BLaER1 (cell line): ENCODE measurements around the gene SLK.

Source experiments
- H3K27ac ChIP-seq: shearing (Covaris generic); formaldehyde crosslinking; 2 replicates; pipeline ENCODE4 v1.8.1; 2022
- H3K27me3 ChIP-seq: shearing (Covaris generic); formaldehyde crosslinking; 2 replicates; pipeline ENCODE4 v1.8.1; 2022
- H3K36me3 ChIP-seq: shearing (Covaris generic); formaldehyde crosslinking; 2 replicates; pipeline ENCODE4 v1.8.1; 2022
- H3K4me1 ChIP-seq: shearing (Covaris generic); formaldehyde crosslinking; 2 replicates; pipeline ENCODE4 v1.8.1; 2022
- H3K4me2 ChIP-seq: shearing (Covaris generic); formaldehyde crosslinking; 2 replicates; pipeline ENCODE4 v1.8.1; 2022
- H3K4me3 ChIP-seq: shearing (Covaris generic); formaldehyde crosslinking; 2 replicates; pipeline ENCODE4 v1.8.1; 2022
- H3K9ac ChIP-seq: shearing (Covaris generic); formaldehyde crosslinking; 2 replicates; pipeline ENCODE4 v1.8.1; 2022
- H3K9me3 ChIP-seq: shearing (Covaris generic); formaldehyde crosslinking; 2 replicates; pipeline ENCODE4 v1.8.1; 2022
- H4K20me1 ChIP-seq: shearing (Covaris generic); formaldehyde crosslinking; 2 replicates; pipeline ENCODE4 v1.8.1; 2022
- Cebpa-rat ChIP-seq: shearing (Covaris generic); IDR thresholded peaks from 2 replicates; pipeline ENCODE4 v1.8.1; 2022

SLK gene

GRCh38 chr10:103926722-103927319 lies 40.1 kb upstream of the SLK start:
- Histone ChIP-seq H3K27ac (no peak overlapping the region), H3K9me3 (no peaks in the 10 kb centered on the region), H3K27me3 (no peaks in the 10 kb centered on the region), H3K4me3 (no peak overlapping the region), H3K36me3 (no peaks in the 10 kb centered on the region), H3K9ac (no peak overlapping the region), H4K20me1 (no peaks in the 10 kb centered on the region), H3K4me1 (no peaks in the 10 kb centered on the region), H3K4me2 (no peak overlapping the region)
- no peak for TF ChIP-seq Cebpa-rat

GRCh38 chr10:103928784-103929183 lies 38.2 kb upstream of the SLK start:
- Histone ChIP-seq H3K27ac (no peak overlapping the region), H3K27me3 (no peaks in the 10 kb centered on the region), H3K4me2 (no peak overlapping the region), H4K20me1 (no peaks in the 10 kb centered on the region), H3K4me1 (no peaks in the 10 kb centered on the region), H3K9me3 (no peaks in the 10 kb centered on the region), H3K4me3 (no peak overlapping the region), H3K36me3 (no peaks in the 10 kb centered on the region), H3K9ac (no peak overlapping the region)
- no peak for TF ChIP-seq Cebpa-rat

GRCh38 chr10:103929381-103929921 lies 37.5 kb upstream of the SLK start:
- Histone ChIP-seq H3K36me3 (no peaks in the 10 kb centered on the region), H3K9me3 (no peaks in the 10 kb centered on the region), H3K9ac (no peak overlapping the region), H3K4me2 (no peak overlapping the region), H3K27me3 (no peaks in the 10 kb centered on the region), H3K27ac (no peak overlapping the region), H3K4me3 (no peak overlapping the region), H3K4me1 (no peaks in the 10 kb centered on the region), H4K20me1 (no peaks in the 10 kb centered on the region)
- no peak for TF ChIP-seq Cebpa-rat

DNA sequence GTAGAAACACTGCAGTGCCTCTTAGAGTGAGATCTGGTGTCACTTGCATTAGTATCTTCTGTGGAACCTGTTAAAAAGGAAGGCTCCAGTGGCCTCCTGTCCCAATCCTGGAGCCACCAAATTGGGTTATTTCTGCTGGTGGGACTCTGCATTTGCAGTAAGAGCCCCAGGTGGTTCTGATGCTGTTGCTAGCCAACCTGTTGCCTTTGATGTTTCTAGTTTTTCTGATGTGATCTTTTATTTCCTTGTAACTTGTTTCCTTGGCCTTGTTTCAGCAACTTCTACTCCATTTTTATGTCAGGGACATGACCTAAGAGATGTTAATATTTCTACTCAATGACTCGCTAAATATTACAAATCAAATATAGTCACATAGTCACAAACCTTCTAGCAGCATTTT lies 36.5 kb upstream of the SLK start:
- 0 out of 2 replicates have a peak, but pooled peaks cover under 1% of the 10 kb centered on the region for H3K4me1 ChIP-seq
- H3K27me3 ChIP-seq, result no peaks in the 10 kb centered on the region
- no peaks in the 10 kb centered on the region for H4K20me1 ChIP-seq
- H3K27ac ChIP-seq, result no peak overlapping the region
- H3K9ac ChIP-seq, result no peak overlapping the region
- no peak overlapping the region for H3K4me3 ChIP-seq
- H3K9me3 ChIP-seq, result no peaks in the 10 kb centered on the region
- TF ChIP-seq Cebpa-rat, result no peak
- H3K36me3 ChIP-seq, result no peaks in the 10 kb centered on the region
- no peak overlapping the region for H3K4me2 ChIP-seq

GRCh38 chr10:103930881-103931280 lies 36.1 kb upstream of the SLK start:
- Histone ChIP-seq H3K36me3 (no peaks in the 10 kb centered on the region), H3K4me2 (no peak overlapping the region), H3K9ac (no peak overlapping the region), H3K4me3 (no peak overlapping the region), H4K20me1 (no peaks in the 10 kb centered on the region), H3K9me3 (no peaks in the 10 kb centered on the region), H3K27me3 (no peaks in the 10 kb centered on the region), H3K4me1 (peaks cover 4% of the 10 kb centered on the region), H3K27ac (no peak overlapping the region)
- no peak for TF ChIP-seq Cebpa-rat

DNA sequence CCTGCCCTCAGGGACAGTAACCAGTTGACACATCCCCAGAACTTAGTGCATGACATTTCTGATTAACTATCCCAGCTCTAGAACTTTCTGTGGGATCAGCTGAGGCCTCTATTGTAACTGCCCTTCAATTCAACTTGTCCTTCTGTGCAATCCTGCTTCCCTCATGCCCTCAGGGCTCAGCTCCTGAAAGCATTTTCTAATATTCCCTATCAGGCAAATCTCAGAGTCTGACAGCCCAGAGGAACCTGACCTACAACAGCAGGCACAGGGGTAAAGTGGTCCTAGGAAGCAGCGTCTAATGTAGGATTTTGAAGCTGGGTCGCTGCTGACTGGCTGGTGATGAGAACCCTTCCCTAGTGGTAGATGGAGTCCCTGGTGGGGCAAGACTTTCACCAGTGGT lies 35.3 kb upstream of the SLK start:
- Histone ChIP-seq H4K20me1 (no peaks in the 10 kb centered on the region), H3K4me3 (no peak overlapping the region), H3K9ac (no peak overlapping the region), H3K9me3 (no peaks in the 10 kb centered on the region), H3K36me3 (no peaks in the 10 kb centered on the region), H3K27ac (no peak overlapping the region), H3K4me2 (no peak overlapping the region), H3K27me3 (no peaks in the 10 kb centered on the region), H3K4me1 (peaks cover 8% of the 10 kb centered on the region)
- no peak for TF ChIP-seq Cebpa-rat

DNA sequence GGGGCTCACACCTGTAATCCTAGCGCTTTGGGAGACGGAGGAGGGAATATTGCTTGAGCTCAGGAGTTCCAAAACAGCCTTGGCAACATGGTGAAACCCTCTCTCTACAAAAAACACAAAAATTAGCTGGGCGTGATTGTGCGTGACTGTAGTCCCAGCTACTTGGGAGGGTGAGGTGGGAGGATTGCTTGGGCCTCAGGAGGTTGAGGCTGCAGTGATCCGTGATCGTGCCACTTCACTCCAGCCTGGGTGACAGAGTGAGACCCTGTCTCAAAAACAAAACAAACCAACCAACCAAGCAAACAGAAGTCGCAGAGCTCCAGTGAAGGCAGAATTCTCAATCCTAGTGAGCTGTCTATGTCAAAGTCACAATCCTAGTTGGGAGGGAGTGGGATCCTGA lies 34.7 kb upstream of the SLK start:
- H3K27me3 ChIP-seq, result no peaks in the 10 kb centered on the region
- no peak overlapping the region for H3K4me2 ChIP-seq
- no peak overlapping the region for H3K27ac ChIP-seq
- TF ChIP-seq Cebpa-rat, result no peak
- no peaks in the 10 kb centered on the region for H3K9me3 ChIP-seq
- H3K36me3 ChIP-seq, result no peaks in the 10 kb centered on the region
- H4K20me1 ChIP-seq, result no peaks in the 10 kb centered on the region
- H3K4me3 ChIP-seq, result no peak overlapping the region
- peaks cover 8% of the 10 kb centered on the region for H3K4me1 ChIP-seq
- no peak overlapping the region for H3K9ac ChIP-seq

DNA sequence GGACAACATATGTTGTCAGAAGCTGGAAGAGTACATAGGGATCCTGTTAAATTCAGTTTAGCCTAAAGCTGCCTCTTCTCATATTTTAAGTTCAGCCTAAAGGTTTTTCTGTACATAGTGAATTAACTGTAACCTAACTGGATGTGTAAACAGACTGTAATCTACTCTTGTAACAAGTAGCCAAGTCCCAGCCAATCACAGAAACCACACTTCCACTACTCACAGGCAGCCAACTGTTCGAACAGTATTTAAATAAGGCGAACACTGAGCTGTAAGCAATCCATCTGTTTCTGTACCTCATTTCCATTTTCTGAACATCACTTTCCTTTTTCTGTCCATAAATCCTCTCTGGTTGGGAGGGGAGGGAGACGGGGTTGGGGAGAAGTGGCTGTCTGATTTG lies 34.0 kb upstream of the SLK start:
- H3K36me3 ChIP-seq, result no peaks in the 10 kb centered on the region
- no peak overlapping the region for H3K27ac ChIP-seq
- no peaks in the 10 kb centered on the region for H3K9me3 ChIP-seq
- no peak overlapping the region for H3K4me3 ChIP-seq
- no peak for TF ChIP-seq Cebpa-rat
- no peak overlapping the region for H3K4me2 ChIP-seq
- no peak overlapping the region for H3K9ac ChIP-seq
- H4K20me1 ChIP-seq, result no peaks in the 10 kb centered on the region
- H3K27me3 ChIP-seq, result no peaks in the 10 kb centered on the region
- peaks cover 8% of the 10 kb centered on the region for H3K4me1 ChIP-seq

DNA sequence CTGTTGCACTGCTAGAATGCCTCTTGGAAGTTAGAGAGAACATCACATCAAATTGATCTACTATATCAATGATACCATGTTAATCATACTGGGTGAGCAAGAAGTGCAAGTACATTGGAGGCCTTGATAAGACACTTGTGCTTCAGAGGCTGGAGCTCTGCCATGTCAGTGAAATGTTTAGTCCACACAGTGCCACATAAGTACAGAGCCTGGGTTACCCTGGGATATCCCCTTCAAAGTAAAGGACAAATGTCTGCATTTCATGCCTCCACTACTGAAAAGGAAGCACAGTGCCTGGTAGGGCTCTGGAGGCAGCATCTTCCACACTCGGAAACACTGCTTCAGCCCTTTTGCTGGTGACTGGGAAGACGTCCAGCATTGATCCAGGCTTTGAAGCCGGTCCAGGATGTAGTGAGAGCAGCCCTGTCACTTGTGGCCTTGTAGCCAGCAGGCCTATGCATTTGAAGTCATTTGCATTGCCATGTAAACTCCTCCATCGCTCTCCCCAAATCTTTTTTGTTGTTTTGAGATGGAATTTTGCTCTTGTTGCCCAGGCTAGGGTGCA lies 33.3 kb upstream of the SLK start:
- Histone ChIP-seq H3K27ac (no peak overlapping the region), H4K20me1 (no peaks in the 10 kb centered on the region), H3K4me2 (no peak overlapping the region), H3K9me3 (no peaks in the 10 kb centered on the region), H3K9ac (no peak overlapping the region), H3K4me3 (no peak overlapping the region), H3K36me3 (no peaks in the 10 kb centered on the region), H3K4me1 (peaks cover 8% of the 10 kb centered on the region), H3K27me3 (no peaks in the 10 kb centered on the region)
- TF ChIP-seq Cebpa-rat, result no peak

DNA sequence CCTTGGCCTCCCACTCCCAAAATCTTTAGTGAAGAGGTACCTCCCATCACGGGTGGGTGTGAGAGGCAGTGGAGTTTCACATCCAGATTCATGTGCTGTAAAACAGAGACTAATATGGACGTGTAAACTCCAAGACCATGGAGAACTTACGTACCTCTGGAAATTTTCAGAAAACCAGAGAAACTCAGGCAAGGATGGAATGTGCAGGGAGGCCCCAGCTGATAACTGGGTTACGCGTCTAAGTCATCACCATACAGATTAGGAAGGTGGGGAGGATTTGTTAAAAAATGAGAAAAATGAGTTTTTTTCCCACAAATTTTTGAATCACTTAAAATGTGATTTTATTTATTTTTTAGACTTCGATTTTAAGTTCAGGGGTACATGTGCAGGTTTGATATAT lies 32.6 kb upstream of the SLK start:
- no peaks in the 10 kb centered on the region for H4K20me1 ChIP-seq
- no peak overlapping the region for H3K4me3 ChIP-seq
- H3K27ac ChIP-seq, result no peak overlapping the region
- H3K27me3 ChIP-seq, result no peaks in the 10 kb centered on the region
- TF ChIP-seq Cebpa-rat, result no peak
- H3K9me3 ChIP-seq, result no peaks in the 10 kb centered on the region
- H3K36me3 ChIP-seq, result no peaks in the 10 kb centered on the region
- H3K4me1 ChIP-seq, result peaks cover 8% of the 10 kb centered on the region
- no peak overlapping the region for H3K9ac ChIP-seq
- no peak overlapping the region for H3K4me2 ChIP-seq
